GM18909 (cell line): ENCODE measurements around the gene ZNF691.
"Not testable (repeated sequence)": the region's sequence is repeated elsewhere in the genome, so short reads cannot be mapped to it uniquely, and the experiment has no call there.

ENCODE experiments used
- ATAC-seq: cut with Tn5 transposase; IDR thresholded peaks from one replicate; pipeline ENCODE4 v1.9.1; 2021; ENCODE audit warnings: mild to moderate bottlenecking; ENCODE audit not compliant: unreplicated experiment, poor library complexity

The ZNF691 gene

DNA sequence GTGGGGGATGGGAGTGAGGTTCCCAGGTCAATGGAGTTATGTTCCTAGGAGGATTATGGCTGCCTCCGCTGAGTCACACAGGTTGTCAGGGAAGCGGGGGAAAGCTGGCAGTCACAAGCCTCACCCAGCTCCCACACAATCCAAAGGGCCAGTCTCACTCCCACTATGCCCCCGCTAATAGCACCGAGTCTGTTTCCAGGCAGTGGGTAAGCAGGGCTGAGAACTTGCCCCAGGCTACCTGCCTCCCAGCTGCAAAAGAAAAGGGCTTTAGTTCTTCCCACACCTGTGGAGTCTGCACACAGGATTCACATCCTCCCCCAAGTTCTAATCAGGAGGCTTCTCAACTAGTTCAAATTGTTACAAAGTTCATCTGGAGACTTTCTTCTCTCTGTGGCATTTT lies 53.5 kb downstream of the ZNF691 start:
- ATAC-seq: not testable (repeated sequence)
